Stomach (tissue), 4 donors: ENCODE measurements around the gene JADE1.

Experiments
- CTCF ChIP-seq, 7 experiments: fragments of 450-650 bp in 4 of 7; fragments of 200-600 bp in 3 of 7; sonication (generic) in 3 of 7; IDR thresholded peaks; one replicate each; pipeline ENCODE4 v1.5.1; 2016 to 2019; ENCODE audit warnings: antibody characterized with exemption in 7 of 7, control low read depth in 2 of 7, mild to moderate bottlenecking in 1 of 7
- EP300 ChIP-seq: sonication (generic); formaldehyde crosslinking; IDR thresholded peaks from one replicate; pipeline ENCODE4 v1.6.1; 2017; ENCODE audit warnings: antibody characterized with exemption
- POLR2A ChIP-seq, 4 donors: fragments of 450-650 bp; IDR thresholded peaks; one replicate each; pipeline ENCODE4 v1.6.1; 2016; ENCODE audit warnings: antibody characterized with exemption in 4 of 4, control low read depth in 2 of 4, mild to moderate bottlenecking in 1 of 4, moderate library complexity in 1 of 4
- POLR2AphosphoS5 ChIP-seq, 3 donors: sonication (generic); formaldehyde crosslinking; IDR thresholded peaks; one replicate each; pipeline ENCODE4 v1.6.1; 2016; ENCODE audit warnings: antibody characterized with exemption in 3 of 3

GRCh38 chr4:128769011-128769410 lies 40.5 kb upstream of the JADE1 start:
- no peak for TF ChIP-seq CTCF (IDR thresholded peaks at IDR 0.05)
- no peak for TF ChIP-seq EP300
- TF ChIP-seq POLR2AphosphoS5 (IDR thresholded peaks at IDR 0.05): no peak
- no peak for TF ChIP-seq POLR2A (IDR thresholded peaks at IDR 0.05)
